Upper lobe of left lung (tissue), 6 donors: ENCODE results near the gene GNG13. TPM values are rescaled to one million over a fixed set of nuclear protein-coding genes. Genes with fewer than 3 reads are reported as not detected.

Experiments used
- ATAC-seq, 2 donors: fragments of 200-7000 bp; cut with Tn5 transposase; one replicate each; pipeline ENCODE4 v1.9.1; 2022; ENCODE audit warnings: mild to moderate bottlenecking in 2 of 2, moderate library complexity in 2 of 2; ENCODE audit not compliant: low FRiP score in 2 of 2
- DNase-seq, 2 donors: peaks; one replicate each; pipeline ENCODE4 v3.0.0-alpha.2; 2019 to 2020
- H3K27ac ChIP-seq, 4 donors: fragments of 200-600 bp; sonication (generic); one replicate each; pipeline ENCODE4 v1.5.1; 2016 to 2019
- H3K27me3 ChIP-seq, 4 donors: fragments of 200-600 bp; sonication (generic); one replicate each; pipeline ENCODE4 v1.5.1; 2017 to 2019
- H3K36me3 ChIP-seq, 4 donors: fragments of 200-600 bp; sonication (generic); one replicate each; pipeline ENCODE4 v1.5.1; 2016 to 2019
- H3K4me1 ChIP-seq, 4 donors: fragments of 200-600 bp; sonication (generic); one replicate each; pipeline ENCODE4 v1.5.1; 2018 to 2019
- H3K4me3 ChIP-seq, 4 donors: fragments of 200-600 bp; sonication (generic); one replicate each; pipeline ENCODE4 v1.5.1; 2017 to 2019; ENCODE audit warnings: mild to moderate bottlenecking in 2 of 4, moderate library complexity in 1 of 4
- H3K9me3 ChIP-seq, 4 donors: fragments of 200-600 bp; sonication (generic); one replicate each; pipeline ENCODE4 v1.5.1; 2018 to 2019
- EP300 ChIP-seq, 4 donors: sonication (generic); formaldehyde crosslinking; IDR thresholded peaks; one replicate each; pipeline ENCODE4 v1.5.1; 2017; ENCODE audit warnings: antibody characterized with exemption in 4 of 4, control low read depth in 2 of 4
- POLR2A ChIP-seq, 4 donors: fragments of 450-650 bp; IDR thresholded peaks; one replicate each; pipeline ENCODE4 v1.5.1; 2016 to 2017; ENCODE audit warnings: antibody characterized with exemption in 4 of 4, mild to moderate bottlenecking in 2 of 4
- POLR2AphosphoS5 ChIP-seq, 2 donors: sonication (generic); formaldehyde crosslinking; IDR thresholded peaks; one replicate each; pipeline ENCODE4 v1.5.1; 2017; ENCODE audit warnings: antibody characterized with exemption in 2 of 2
- WGBS, 2 donors: methylation state at CpG; one replicate each; pipeline ENCODE4 v1.1.5; 2017 to 2018; 5-methylcytosine and 5-hydroxymethylcytosine counted together
- total RNA-seq, 6 donors: library from RNA; depleted of rRNA in 4 of 6; stranded (reverse); fragments of >200 nt in 4 of 6; gene quantifications; one replicate each; pipeline versions ENCODE4 v1.1.0 to v1.2.1, GENCODE V29; 2016 to 2021
- TF ChIP-seq, protein P1 (sequence below), 6 experiments: fragments of 450-650 bp in 4 of 6; fragments of 200-600 bp in 2 of 6; sonication (generic) in 2 of 6; IDR thresholded peaks; one replicate each; pipeline ENCODE4 v1.5.1; 2016 to 2019; ENCODE audit warnings: antibody characterized with exemption in 6 of 6
- donor health status: DM: no; HTN: no; CAD: no; lungs with moderate emphysema.
- donor health status: DM: no; HTN: yes; CAD: no; lungs with severe emphysema.

GNG13 gene
- total RNA-seq, 6 donors from 2014 or later = not detected

DNA sequence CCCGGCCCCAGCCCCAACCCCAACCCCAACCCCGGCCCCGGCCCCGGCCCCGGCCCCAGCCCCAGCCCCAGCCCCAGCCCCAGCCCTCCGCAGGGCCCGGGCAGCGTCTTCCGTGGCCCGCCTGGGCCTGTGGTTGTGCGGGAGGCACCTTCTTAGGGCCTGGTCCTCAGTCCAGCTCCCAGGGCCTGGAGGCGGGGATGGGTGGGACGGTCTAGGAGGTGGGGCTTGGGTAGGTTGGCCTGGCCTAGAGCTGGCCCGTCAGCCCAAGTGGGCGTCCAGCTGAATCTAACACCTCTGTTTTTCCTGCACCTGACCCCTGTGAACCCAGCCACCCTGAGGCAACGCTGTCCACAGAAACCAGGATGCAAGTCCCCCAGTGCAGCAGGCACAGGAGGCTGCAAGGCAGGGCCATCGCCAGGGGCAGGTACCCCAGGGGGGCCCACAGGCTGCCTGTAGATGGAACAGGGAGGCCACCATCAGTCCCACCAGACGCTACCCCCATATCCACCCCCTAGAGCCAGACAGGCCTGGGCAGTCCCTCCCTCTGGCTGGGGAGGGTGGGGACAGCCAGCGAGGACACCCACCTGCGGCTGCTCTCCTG is 31.2 kb downstream of the GNG13 start:
- DNase-seq (no peak), ATAC-seq (no peak)
- 75 to 84% methylated on average over 5 to 15 of the region's 20 CpGs for WGBS, 2 donors

DNA sequence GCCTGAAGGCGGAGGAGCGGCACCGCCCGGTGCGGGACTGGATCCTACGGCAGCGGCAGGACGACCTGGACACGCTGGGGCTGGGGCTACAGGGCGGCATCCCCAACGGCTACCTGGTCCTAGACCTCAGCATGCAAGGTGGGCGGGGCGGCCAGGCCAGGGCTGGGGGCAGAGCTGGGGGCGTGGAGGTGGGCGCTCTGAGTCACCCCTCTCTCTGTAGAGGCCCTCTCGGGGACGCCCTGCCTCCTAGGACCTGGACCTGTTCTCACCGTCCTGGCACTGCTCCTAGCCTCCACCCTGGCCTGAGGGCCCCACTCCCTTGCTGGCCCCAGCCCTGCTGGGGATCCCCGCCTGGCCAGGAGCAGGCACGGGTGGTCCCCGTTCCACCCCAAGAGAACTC is 32.1 kb downstream of the GNG13 start:
- H3K9me3 ChIP-seq = no peaks in the 10 kb centered on the region
- H3K27me3 ChIP-seq = no peaks in the 10 kb centered on the region
- H3K4me1 ChIP-seq = no peaks in the 10 kb centered on the region
- DNase-seq = peak in 1 of 2 donors; percentile 79
- TF ChIP-seq POLR2A (IDR thresholded peaks at IDR 0.05) (no peak), EP300 (IDR thresholded peaks at IDR 0.05) (no peak), POLR2AphosphoS5 (IDR thresholded peaks at IDR 0.05) (no peak)
- TF ChIP-seq, protein P1, sequence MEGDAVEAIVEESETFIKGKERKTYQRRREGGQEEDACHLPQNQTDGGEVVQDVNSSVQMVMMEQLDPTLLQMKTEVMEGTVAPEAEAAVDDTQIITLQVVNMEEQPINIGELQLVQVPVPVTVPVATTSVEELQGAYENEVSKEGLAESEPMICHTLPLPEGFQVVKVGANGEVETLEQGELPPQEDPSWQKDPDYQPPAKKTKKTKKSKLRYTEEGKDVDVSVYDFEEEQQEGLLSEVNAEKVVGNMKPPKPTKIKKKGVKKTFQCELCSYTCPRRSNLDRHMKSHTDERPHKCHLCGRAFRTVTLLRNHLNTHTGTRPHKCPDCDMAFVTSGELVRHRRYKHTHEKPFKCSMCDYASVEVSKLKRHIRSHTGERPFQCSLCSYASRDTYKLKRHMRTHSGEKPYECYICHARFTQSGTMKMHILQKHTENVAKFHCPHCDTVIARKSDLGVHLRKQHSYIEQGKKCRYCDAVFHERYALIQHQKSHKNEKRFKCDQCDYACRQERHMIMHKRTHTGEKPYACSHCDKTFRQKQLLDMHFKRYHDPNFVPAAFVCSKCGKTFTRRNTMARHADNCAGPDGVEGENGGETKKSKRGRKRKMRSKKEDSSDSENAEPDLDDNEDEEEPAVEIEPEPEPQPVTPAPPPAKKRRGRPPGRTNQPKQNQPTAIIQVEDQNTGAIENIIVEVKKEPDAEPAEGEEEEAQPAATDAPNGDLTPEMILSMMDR (IDR thresholded peaks at IDR 0.05) = no peak
- no peak overlapping the region for H3K4me3 ChIP-seq
- 85 to 93% methylated on average over 6 to 10 of the region's 21 CpGs for WGBS, 2 donors
- no peaks in the 10 kb centered on the region for H3K36me3 ChIP-seq
- no peak overlapping the region for H3K27ac ChIP-seq
- no peak for ATAC-seq

More for the DNA sequence above, 31.2 kb downstream of the GNG13 start:
- Histone ChIP-seq H3K27ac (no peak overlapping the region), H3K27me3 (no peaks in the 10 kb centered on the region), H3K36me3 (no peaks in the 10 kb centered on the region), H3K4me1 (no peaks in the 10 kb centered on the region), H3K4me3 (no peak overlapping the region), H3K9me3 (no peaks in the 10 kb centered on the region)
- TF ChIP-seq, protein P1 (IDR thresholded peaks at IDR 0.05) = no peak
- TF ChIP-seq EP300 (IDR thresholded peaks at IDR 0.05) = no peak
- no peak for TF ChIP-seq POLR2AphosphoS5 (IDR thresholded peaks at IDR 0.05)
- no peak for TF ChIP-seq POLR2A (IDR thresholded peaks at IDR 0.05)

DNA sequence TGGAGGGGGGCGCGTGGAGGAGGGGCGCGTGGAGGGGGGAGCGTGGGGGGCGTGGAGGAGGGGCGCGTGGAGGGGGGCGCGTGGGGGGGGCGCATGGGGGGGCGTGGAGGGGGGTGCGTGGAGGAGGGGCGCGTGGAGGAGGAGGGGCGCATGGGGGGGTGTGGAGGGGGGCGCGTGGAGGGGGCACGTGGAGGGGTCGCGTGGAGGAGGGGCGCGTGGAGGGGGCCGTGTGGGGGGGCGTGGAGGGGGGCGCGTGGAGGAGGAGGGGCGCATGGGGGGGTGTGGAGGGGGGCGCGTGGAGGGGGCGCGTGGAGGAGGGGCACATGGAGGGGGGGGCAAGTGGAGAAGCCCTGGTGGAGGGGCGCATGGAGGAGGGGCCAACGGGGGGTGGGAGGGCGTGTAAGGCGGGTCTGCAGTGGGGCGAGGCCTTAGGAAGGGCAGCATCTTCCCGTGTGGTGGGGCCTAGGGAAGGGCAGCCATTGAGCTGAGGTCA is 32.7 kb downstream of the GNG13 start:
- Histone ChIP-seq H3K27ac (no peak overlapping the region), H3K36me3 (no peaks in the 10 kb centered on the region), H3K27me3 (no peaks in the 10 kb centered on the region), H3K4me1 (no peaks in the 10 kb centered on the region), H3K4me3 (no peak overlapping the region), H3K9me3 (no peaks in the 10 kb centered on the region)
- no peak for TF ChIP-seq POLR2AphosphoS5 (IDR thresholded peaks at IDR 0.05)
- DNase-seq = no peak
- ATAC-seq = no peak
- WGBS, 2 donors = 80% methylated on average over 14 to 20 of the region's 38 CpGs

DNA sequence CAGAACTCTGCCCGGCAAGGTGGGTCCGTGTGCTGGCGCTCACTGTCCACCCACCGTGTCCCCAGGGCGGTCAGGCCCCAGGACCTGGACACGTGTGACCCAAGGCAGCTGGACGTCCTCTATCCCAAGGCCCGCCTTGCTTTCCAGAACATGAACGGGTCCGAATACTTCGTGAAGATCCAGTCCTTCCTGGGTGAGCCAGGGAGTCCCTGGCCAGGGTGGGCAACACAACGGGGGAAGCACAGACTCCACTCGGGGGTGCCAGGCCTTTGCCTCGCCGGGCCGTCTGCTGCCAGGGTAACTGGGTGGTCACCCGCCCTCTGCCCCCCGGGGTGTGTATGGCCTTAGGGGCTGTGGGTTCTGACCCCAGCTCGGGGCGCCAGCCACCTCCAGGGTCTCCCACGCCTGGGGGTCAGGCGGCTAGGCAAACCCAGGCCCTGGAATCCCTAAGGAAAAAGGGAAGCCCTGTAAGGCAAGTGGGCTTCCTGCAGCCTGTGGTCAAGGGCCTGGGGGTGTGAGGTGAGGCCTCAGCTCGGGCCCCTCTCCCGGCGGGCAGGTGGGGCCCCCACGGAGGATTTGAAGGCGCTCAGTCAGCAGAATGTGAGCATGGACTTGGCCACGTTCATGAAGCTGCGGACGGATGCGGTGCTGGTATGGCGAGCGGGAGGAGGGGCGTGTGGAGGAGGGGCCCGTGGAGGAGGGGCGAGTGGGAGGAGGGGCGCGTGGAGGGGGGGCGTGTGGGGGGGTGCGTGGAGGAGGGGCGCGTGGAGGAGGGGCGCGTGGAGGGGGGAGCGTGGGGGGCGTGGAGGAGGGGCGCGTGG is 33.5 kb downstream of the GNG13 start:
- no peaks in the 10 kb centered on the region for H3K27me3 ChIP-seq
- DNase-seq (peak in 1 of 2 donors; percentile 73), ATAC-seq (no peak)
- no peak overlapping the region for H3K4me3 ChIP-seq
- 70 to 91% methylated on average over 4 to 18 of the region's 48 CpGs for WGBS, 2 donors
- no peak overlapping the region for H3K27ac ChIP-seq
- H3K36me3 ChIP-seq = no peaks in the 10 kb centered on the region
- TF ChIP-seq EP300 (IDR thresholded peaks at IDR 0.05) = no peak
- TF ChIP-seq POLR2AphosphoS5 (IDR thresholded peaks at IDR 0.05) = no peak
- TF ChIP-seq, protein P1 (IDR thresholded peaks at IDR 0.05) = no peak
- TF ChIP-seq POLR2A (IDR thresholded peaks at IDR 0.05) = no peak
- peaks cover 0 to under 1% (median under 1%) of the 10 kb centered on the region in 4 donors for H3K4me1 ChIP-seq
- no peaks in the 10 kb centered on the region for H3K9me3 ChIP-seq

DNA sequence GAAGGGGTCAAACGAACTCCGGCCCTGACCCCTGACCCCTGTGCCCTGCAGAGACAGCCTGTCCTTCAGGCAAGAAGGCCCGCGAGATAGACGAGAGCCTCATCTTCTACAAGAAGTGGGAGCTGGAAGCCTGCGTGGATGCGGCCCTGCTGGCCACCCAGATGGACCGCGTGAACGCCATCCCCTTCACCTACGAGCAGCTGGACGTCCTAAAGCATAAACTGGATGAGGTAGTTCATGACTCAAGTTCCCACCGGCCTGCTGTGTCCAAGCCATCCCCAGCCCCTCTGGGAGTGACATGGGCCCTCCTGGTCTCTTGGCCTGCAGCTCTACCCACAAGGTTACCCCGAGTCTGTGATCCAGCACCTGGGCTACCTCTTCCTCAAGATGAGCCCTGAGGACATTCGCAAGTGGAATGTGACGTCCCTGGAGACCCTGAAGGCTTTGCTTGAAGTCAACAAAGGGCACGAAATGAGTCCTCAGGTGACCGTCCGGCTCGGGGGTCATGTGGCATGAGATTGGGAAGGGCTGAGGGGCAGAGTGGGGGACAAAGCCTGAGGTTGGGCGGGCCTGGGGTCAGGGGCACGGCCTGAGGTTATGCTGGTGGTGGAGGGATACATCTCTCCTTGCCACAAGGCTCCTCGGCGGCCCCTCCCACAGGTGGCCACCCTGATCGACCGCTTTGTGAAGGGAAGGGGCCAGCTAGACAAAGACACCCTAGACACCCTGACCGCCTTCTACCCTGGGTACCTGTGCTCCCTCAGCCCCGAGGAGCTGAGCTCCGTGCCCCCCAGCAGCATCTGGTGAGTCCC is 34.3 kb downstream of the GNG13 start:
- Histone ChIP-seq H3K4me3 (no peak overlapping the region), H3K27ac (no peak overlapping the region), H3K36me3 (no peaks in the 10 kb centered on the region), H3K4me1 (peaks cover 0 to 5% (median 1%) of the 10 kb centered on the region in 4 donors), H3K27me3 (no peaks in the 10 kb centered on the region), H3K9me3 (no peaks in the 10 kb centered on the region)
- no peak for TF ChIP-seq EP300 (IDR thresholded peaks at IDR 0.05)
- no peak for TF ChIP-seq POLR2AphosphoS5 (IDR thresholded peaks at IDR 0.05)
- no peak for TF ChIP-seq POLR2A (IDR thresholded peaks at IDR 0.05)
- TF ChIP-seq, protein P1 (IDR thresholded peaks at IDR 0.05) = no peak
- ATAC-seq (no peak), DNase-seq (peak in 1 of 2 donors; percentile 66)
- 85 to 93% methylated on average over 19 to 29 of the region's 29 CpGs for WGBS, 2 donors
